GM19455 (cell line): ENCODE measurements around the gene AK9.

Source experiments
- ATAC-seq: cut with Tn5 transposase; IDR thresholded peaks from one replicate; pipeline ENCODE4 v1.9.1; 2021; ENCODE audit not compliant: unreplicated experiment

The AK9 gene

DNA sequence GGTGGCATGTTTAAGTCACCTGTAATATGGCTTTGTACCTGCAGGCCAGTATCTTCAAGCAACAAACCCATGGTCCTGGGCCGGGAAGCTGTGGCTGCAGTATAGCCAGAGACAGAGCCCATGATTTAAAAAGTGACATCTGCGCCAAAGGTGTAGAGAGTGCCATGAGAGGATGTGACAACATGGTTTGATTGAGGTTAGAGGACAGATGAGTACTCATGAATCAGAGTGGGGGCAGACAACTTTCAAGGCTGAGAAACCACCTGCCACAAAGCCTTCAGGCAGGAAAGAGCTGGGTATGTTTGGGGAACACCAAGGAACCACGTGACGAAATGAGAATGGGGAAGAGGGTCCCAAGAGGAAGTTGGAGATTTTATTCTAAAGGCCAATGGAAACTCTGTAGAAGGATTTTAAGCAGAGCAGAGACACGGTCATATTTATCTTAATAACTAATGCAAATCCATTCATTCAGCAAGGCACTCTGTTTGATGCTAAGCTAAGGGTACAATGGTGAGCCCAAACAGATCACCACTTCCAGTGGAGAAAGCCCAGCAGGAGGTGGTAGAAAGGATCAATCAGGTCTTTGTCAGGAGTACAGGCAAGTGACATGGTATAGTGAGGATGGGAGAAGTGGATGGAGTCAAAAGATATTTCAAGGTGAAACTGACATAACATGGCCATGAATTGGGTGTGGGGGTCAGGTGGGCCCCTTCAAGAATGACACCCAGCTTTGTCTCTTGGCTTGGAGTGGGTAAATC, 232.0 kb downstream of the AK9 start:
- ATAC-seq, result no peak

DNA sequence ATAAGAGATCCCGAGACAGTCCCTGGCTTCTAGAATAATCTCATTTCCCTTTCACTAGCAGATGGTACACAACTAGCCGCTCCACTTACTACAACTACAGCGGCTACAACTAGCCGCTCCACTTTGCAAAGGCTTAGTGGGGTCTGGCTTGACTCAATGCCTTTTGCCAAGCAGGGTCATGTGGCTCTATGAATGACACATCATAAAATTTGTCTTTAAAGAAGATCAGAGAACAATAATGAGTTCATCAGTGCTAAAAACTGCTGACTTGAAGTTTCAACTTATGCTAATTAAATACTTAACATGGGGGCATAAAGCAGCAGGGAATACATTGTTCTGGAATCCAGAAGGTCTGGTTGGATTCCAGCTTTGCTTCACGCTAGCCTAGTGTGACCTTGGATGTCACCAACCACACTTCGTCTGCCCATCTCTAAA, 233.4 kb downstream of the AK9 start:
- no peak for ATAC-seq

DNA sequence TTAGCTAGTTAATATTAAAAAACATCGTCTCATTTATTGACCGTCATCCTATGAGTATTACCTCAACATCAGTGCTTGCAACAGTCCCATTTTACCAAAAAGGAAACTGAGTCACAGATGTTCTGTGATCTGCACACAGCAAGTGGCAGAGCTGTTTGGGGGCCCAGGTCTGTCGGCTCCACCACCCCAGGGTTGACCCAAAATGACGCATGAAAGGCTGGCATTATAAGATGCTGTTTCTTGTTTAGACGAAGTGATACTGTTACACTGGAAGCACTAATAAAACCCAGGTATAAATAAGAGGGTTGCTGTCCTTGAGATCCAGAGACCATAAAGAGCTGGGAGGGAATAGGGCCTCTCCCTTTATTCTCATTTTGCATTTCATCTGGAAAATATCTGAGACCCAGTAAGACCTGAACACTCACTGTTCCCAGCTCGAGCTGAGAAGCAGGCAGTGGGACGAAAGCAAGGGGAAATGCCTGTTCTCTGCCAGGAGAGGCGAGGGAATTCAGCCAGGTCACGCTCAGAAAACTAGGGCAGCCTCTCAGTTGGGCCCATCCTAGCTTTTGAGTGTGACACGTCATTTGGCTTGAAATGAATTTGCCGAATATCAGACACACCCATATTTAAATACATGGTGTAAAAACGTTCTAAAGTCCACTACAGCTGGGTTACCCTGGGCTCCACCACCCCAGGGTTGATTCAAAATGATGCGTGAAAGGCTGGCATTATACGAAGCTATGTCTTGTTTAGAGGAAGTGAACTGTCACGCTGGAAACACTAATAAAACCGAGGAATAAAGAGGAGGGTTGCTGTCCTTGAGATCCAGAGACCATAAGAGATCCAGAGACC, 234.1 kb downstream of the AK9 start:
- ATAC-seq, result no peak

GRCh38 chr6:109456111-109456583, 234.9 kb downstream of the AK9 start:
- ATAC-seq, result peak; percentile 12

GRCh38 chr6:109455437-109456110, 235.4 kb downstream of the AK9 start, which contains the start of gene MICAL1:
TSS of gene MICAL1 (minus strand) at chr6:109455772. CDS start at chr6:109454196, 1,576 bp downstream.
- ATAC-seq, result peak; percentile 65

DNA sequence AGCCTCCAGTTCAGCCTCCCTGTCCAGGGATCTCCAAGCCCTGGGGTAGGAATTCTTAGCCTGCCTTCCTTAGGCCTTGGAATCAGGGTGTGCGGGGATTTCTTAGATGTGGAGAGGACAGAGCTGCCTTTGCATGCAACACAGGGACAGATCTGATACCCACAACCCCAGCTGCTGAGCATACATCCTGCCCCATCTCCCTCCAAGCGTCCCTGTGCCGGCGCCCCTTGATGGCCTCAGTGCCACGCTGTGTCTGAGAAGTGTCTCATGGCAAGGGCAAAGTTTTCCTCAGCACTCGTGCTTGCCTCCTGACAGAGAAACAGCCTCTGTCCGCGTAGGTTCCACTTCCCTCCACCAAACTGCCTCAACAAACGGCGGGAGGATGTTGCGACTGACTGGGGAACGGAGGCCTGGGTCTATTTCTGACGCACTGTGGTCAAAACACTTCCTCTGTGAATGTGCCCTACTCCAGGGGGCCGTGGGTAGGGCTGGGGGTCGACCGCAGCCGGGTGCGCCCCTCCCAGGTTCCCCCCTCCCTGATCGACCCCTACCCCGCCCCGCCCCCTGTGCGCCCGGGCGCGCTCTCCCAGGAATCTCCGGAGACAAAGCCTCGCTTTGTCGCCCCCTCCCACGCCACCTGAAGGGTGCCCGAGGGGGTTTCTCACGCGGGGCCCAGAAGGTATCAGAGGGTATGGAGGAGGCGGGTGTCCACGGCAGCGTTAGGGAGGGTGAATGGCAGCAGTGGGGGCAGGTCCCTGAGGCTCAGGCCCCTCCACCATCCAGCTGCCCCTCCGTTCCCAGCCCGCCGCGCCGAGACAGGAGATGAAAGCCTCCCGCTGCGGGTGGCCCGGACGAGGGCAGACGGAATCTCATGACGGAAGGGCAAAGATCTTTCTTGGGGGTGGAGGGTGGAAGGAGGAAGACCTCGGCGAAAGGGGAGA, 236.2 kb downstream of the AK9 start:
- peak; percentile 28 for ATAC-seq

DNA sequence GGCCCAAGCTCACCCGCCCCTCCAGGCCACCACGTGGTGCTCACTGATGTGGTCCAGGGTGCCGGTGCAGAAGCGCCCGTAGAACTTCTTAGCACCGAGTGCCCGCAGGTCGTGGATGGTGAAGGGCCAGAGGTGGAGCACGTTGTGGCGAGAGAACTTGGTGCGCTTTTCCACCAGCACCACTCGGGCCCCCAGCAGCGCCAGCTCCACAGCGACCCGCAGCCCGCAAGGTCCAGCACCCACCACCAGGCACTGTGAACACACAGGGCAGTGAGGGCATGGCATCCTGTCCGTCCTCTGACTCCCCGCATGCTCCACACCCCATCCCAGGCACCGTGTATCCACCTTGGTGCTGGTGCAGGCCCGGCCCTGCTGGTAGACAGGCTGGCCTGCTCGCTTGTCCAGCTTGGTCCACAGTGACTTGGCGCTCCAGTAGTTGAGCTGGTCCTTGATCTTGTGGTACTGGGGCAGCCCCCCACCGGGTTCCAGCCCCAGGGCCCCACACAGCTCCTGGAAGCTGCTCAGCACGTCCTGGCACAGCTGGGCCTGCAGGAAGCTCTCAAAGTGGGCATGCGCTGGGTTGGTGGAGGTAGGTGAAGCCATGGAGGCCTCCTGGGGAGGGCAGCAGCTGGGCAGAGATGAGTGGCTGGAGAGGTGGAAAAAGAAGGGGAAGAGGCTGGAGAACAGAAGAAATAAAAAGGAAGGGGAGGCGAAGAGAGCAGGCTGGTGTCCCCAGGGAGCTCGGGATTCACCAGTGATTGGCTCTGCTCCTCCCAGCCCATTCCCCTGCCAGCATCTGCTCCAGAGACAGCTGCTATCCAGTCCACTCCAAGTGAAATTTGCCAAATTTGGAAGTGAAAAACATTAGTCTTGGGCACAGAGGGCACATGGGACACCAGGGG, 237.2 kb downstream of the AK9 start:
- ATAC-seq, result no peak

DNA sequence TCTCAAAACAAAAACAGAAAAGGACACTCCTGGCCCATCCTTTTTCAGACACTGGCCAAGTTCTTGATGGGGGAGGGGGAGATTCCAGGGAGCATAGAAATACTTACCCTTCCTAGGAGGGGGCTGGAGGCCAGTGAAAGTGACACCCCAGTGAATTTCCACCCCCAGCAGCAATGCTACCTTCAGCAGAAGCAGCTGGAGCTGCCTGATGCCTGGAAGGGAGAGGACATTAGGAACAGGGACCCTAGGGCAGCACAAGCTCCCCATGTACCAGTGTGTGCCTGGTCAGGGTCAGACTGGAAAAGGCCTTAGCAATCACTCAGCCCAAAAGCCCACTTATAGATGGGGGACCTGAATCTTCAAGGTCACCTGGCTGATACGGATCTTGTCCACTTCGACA, 237.8 kb downstream of the AK9 start:
- ATAC-seq, result no peak

GRCh38 chr6:109452181-109452580, 238.8 kb downstream of the AK9 start:
- no peak for ATAC-seq

DNA sequence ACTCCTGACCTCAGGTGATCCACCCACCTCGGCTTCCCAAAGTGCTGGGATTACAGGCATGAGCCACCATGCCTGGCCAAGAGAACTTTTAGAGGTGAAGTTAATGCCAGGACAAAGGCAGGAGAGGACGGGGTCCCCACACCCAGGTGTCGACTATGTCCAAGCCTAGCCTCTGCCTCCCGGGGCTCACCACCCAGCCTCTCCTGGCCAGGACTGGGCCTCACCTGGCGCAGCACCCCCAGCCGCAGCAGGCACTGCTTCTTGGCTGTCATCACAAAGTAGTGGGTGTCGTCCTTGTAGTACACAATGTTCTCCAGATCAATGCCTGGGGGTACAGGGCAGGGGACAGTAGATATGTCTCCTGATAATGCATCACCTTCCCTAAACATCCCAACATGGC, 239.6 kb downstream of the AK9 start:
- ATAC-seq, result no peak

DNA sequence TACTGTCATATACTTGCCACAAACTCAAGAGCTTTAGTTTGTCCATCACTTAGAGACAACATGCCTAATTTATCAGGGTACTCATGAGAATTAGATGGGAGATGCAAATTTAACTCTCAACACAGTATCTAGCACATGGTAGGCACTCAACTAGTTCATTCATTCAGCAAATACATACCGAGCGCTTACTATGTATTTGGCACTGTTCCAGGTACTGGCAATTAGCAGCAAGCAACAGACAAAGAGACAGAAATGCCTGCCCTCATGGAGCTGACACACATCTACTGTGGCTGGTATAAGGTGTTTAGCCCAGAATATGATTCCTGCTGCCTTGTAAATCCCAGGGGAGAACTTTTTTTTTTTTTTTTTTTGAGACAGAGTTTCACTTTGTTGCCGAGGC, 240.2 kb downstream of the AK9 start:
- ATAC-seq, result no peak

DNA sequence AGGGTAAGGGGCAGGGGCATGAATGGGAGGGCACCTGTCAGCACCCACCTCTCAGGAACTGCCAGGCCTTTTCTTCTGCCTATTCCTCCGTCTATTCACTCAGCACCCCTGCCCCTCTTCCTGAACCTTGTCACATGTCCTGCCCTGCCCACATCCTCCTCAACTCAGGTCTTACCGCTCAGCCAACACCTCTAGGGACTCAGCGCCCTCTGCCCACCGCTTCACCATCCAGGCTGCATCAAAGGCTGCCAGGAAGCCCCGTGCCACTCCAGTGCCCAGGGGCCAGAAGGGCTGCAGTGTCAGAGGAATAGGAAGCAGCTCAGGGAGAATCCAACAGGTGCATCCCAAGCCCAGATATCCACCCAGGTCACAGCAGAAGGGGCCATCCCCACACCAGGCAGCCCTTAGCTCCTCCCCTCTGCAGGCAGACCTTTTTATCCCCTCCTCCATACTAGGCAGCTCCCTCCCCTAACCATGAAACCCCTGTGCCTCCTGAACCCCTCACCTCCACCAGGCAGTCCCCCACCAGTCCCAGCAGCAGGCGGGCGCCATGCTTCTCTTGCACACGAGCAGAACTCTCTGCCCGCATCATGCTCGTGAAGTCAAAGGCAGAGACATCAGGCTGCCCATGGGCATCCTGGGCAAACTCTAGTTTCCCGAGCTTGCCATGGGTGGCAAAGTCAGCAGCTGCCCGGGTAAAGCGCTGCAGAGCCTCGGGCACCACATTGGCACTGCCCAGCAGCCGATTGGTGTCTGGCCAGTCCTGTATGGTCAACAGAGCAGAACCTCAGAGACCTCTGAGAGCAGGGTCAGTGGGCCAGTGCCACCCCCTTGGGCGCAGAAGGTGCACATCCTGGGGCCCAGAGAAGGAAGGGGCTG, 241.0 kb downstream of the AK9 start:
- ATAC-seq, result no peak

GRCh38 chr6:109449064-109449794, 241.8 kb downstream of the AK9 start:
- ATAC-seq, result no peak

- no peak for ATAC-seq
These were observed 242.4 kb downstream of the AK9 start for GRCh38 chr6:109448615-109449014.

- no peak for ATAC-seq
These were observed 243.0 kb downstream of the AK9 start for GRCh38 chr6:109447878-109448555.

DNA sequence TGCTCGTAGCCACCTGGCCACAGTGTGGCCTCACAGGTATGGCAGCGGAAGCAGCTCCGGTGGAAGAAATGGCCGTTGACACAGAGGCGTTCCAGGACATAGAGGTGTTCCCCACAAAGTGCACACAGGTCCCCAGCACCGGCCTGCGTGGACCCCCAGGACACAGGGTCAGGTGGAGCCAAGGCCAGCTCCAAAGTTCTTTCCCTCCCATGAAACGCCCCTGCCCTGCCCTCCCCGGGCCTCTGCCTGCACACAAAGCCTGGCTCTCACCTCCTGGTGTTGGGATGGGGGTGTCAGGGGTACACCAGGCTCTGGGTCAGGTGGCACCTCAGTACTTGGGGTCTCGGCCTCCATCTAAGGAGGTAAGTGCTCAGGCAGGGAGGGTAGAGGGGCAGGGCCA, 243.9 kb downstream of the AK9 start:
- no peak for ATAC-seq

DNA sequence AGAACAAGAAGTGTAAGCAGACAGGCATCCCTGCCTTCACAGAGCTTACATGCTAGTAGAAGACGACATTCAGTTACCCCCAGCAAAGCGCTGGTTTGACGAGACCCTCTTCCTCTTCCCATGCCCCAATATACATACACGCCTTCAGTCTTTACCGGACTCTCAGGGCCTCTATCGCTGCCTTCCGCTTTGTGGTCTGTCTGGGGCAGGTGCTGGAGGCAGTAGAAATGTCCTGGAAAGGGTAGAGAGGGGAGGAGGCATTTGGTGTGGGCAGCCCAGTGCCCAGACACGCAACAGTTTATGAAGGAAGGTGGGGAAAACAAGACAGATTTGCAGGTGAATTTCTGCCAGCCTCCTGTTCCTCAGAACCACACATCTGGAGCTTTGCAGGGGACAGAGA, 244.5 kb downstream of the AK9 start:
- ATAC-seq, result no peak
